ENCODE results near the gene SLC10A1. TPM values are rescaled to one million over a fixed set of nuclear protein-coding genes. Genes with fewer than 3 reads are reported as not detected.

Gene SLC10A1
- total and polyA plus RNA-seq, 4 donors: 1.1 to 77.3 (median 60.3) TPM

GRCh38 chr14:69816216-69816615 is 19.2 kb upstream of the SLC10A1 start:
- TF ChIP-seq HNF4G (IDR thresholded peaks at IDR 0.05) (no peak), RAD21 (IDR thresholded peaks at IDR 0.05) (no peak), RXRA (IDR thresholded peaks at IDR 0.05) (no peak), HNF4A (conservative IDR thresholded peaks at IDR 0.05) (no peak), SP1 (IDR thresholded peaks at IDR 0.05) (no peak), JUND (IDR thresholded peaks at IDR 0.05) (no peak), NR2F2 (IDR thresholded peaks at IDR 0.05) (no peak), CTCF (IDR thresholded peaks at IDR 0.05; ENCODE audit: low read depth, low read length, missing input control) (no peak), REST (IDR thresholded peaks at IDR 0.05) (no peak), ZBTB33 (IDR thresholded peaks at IDR 0.05) (no peak), GABPA (IDR thresholded peaks at IDR 0.05 in 1 of 2, conservative IDR thresholded peaks at IDR 0.05 in 1 of 2) (no peak), EGR1 (IDR thresholded peaks at IDR 0.05; ENCODE audit: low read depth in 2 of 2) (no peak), YY1 (IDR thresholded peaks at IDR 0.05) (no peak), FOXA2 (IDR thresholded peaks at IDR 0.05) (no peak), MAX (IDR thresholded peaks at IDR 0.05) (no peak)
- H3K4me3 ChIP-seq (ENCODE audit: low read depth in 1 of 3, low read length in 3 of 3): no peak overlapping the region
- H3K36me3 ChIP-seq (ENCODE audit: control insufficient read depth in 4 of 4, insufficient read depth in 3 of 4, low read depth in 1 of 4, low read length in 3 of 4): peaks cover 0 to 3% (median 0%) of the 10 kb centered on the region in 4 donors
- H3K27me3 ChIP-seq (ENCODE audit: control insufficient read depth in 4 of 4, insufficient read depth in 4 of 4, low read length in 3 of 4): no peaks in the 10 kb centered on the region
- 89% methylated on average over 5 of the region's 5 CpGs for WGBS
- no peak for DNase-seq (ENCODE audit: low spot score)
- no peaks in the 10 kb centered on the region for H3K4me1 ChIP-seq (ENCODE audit: control insufficient read depth in 4 of 4, insufficient read depth in 4 of 4, low read length in 3 of 4)
- no peak overlapping the region for H3K9ac ChIP-seq (ENCODE audit: low read depth in 1 of 2, low read length in 2 of 2)
- H3K27ac ChIP-seq (ENCODE audit: low read depth in 1 of 2, low read length in 2 of 2): no peak overlapping the region
- no peaks in the 10 kb centered on the region for H3K9me3 ChIP-seq (ENCODE audit: control insufficient read depth in 4 of 4, low read length in 3 of 4)

- Histone ChIP-seq H3K27ac (ENCODE audit: low read depth in 1 of 2, low read length in 2 of 2) (no peak overlapping the region), H3K9me3 (ENCODE audit: control insufficient read depth in 4 of 4, low read length in 3 of 4) (no peaks in the 10 kb centered on the region), H3K4me3 (ENCODE audit: low read depth in 1 of 3, low read length in 3 of 3) (no peak overlapping the region), H3K27me3 (ENCODE audit: control insufficient read depth in 4 of 4, insufficient read depth in 4 of 4, low read length in 3 of 4) (no peaks in the 10 kb centered on the region), H3K4me1 (ENCODE audit: control insufficient read depth in 4 of 4, insufficient read depth in 4 of 4, low read length in 3 of 4) (peaks cover 0 to under 1% (median under 1%) of the 10 kb centered on the region in 4 donors), H3K9ac (ENCODE audit: low read depth in 1 of 2, low read length in 2 of 2) (no peak overlapping the region), H3K36me3 (ENCODE audit: control insufficient read depth in 4 of 4, insufficient read depth in 3 of 4, low read depth in 1 of 4, low read length in 3 of 4) (peaks cover 0 to 3% (median 0%) of the 10 kb centered on the region in 4 donors)
- WGBS: 79% methylated on average over 5 of the region's 5 CpGs
- no peak for DNase-seq (ENCODE audit: low spot score)
- TF ChIP-seq NR2F2 (IDR thresholded peaks at IDR 0.05) (peak; percentile 75), FOXA1 (IDR thresholded peaks at IDR 0.05) (no peak), MAX (IDR thresholded peaks at IDR 0.05) (no peak), CTCF (IDR thresholded peaks at IDR 0.05; ENCODE audit: low read depth, low read length, missing input control) (no peak), FOXA2 (IDR thresholded peaks at IDR 0.05) (no peak), ATF3 (IDR thresholded peaks at IDR 0.05) (no peak), JUND (IDR thresholded peaks at IDR 0.05) (no peak), GABPA (IDR thresholded peaks at IDR 0.05 in 1 of 2, conservative IDR thresholded peaks at IDR 0.05 in 1 of 2) (no peak)
Measured at GRCh38 chr14:69815556-69815955, 18.5 kb upstream of the SLC10A1 start.
